Mammary epithelial cell (primary cell): ENCODE data around the gene KRT76.

ENCODE experiments used
- EZH2 ChIP-seq: IDR thresholded peaks from 2 replicates; pipeline ENCODE4 v1.6.1; 2012; ENCODE audit warnings: low read length, inconsistent platforms, borderline replicate concordance
- TF ChIP-seq, protein P1 (sequence below), 2 donors: IDR thresholded peaks in 1 of 2; conservative IDR thresholded peaks in 1 of 2; 2 replicates each; pipeline ENCODE4 v1.5.1; 2011 to 2012; ENCODE audit warnings: inconsistent platforms in 2 of 2, low read length in 2 of 2, mild to moderate bottlenecking in 2 of 2, control low read depth in 1 of 2, low read depth in 1 of 2; ENCODE audit not compliant: insufficient read depth in 1 of 2; ENCODE audit errors: extremely low read depth in 1 of 2

DNA sequence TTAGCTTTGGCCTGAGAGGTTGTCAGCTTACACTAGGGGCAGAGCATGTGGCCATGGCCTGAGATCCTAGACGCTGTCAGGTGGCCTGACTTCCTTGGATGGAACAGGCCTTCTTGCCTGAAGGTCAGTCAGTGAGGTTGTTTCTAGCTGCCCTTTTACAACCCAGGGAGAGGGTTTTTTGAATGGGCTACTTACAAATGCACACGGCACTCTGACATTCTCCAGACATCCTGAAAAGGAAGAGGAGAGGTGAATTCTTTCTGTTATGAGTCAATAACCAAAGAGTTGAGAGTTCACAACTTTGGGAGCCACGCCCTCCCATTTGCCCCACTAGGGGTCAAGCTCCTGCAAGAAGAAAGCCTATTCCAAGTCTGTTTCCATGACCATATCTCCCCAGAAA, 7.8 kb downstream of the KRT76 start:
- TF ChIP-seq, protein P1, sequence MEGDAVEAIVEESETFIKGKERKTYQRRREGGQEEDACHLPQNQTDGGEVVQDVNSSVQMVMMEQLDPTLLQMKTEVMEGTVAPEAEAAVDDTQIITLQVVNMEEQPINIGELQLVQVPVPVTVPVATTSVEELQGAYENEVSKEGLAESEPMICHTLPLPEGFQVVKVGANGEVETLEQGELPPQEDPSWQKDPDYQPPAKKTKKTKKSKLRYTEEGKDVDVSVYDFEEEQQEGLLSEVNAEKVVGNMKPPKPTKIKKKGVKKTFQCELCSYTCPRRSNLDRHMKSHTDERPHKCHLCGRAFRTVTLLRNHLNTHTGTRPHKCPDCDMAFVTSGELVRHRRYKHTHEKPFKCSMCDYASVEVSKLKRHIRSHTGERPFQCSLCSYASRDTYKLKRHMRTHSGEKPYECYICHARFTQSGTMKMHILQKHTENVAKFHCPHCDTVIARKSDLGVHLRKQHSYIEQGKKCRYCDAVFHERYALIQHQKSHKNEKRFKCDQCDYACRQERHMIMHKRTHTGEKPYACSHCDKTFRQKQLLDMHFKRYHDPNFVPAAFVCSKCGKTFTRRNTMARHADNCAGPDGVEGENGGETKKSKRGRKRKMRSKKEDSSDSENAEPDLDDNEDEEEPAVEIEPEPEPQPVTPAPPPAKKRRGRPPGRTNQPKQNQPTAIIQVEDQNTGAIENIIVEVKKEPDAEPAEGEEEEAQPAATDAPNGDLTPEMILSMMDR (conservative IDR thresholded peaks at IDR 0.05 in 1 of 2, IDR thresholded peaks at IDR 0.05 in 1 of 2; ENCODE audit: extremely low read depth in 1 of 2, insufficient read depth in 1 of 2, low read depth in 1 of 2, low read length in 2 of 2): no peak
- no peak for TF ChIP-seq EZH2
